Fibroblast of lung (primary cell): ENCODE measurements around the gene FXYD4.

Experiments used
- EZH2 ChIP-seq: IDR thresholded peaks from 2 replicates; pipeline ENCODE4 v1.5.1; 2012; ENCODE audit warnings: low read length, control low read depth, mild to moderate bottlenecking; ENCODE audit errors: missing control alignments
- TF ChIP-seq, protein P1 (sequence below), 2 donors: IDR thresholded peaks in 1 of 2; conservative IDR thresholded peaks in 1 of 2; 1 replicate in 1 of 2; 2 replicates in 1 of 2; pipeline ENCODE4 v1.5.1; 2011 to 2012; ENCODE audit warnings: low read length in 2 of 2, control low read depth in 1 of 2, inconsistent platforms in 1 of 2, low read depth in 1 of 2, mild to moderate bottlenecking in 1 of 2

DNA sequence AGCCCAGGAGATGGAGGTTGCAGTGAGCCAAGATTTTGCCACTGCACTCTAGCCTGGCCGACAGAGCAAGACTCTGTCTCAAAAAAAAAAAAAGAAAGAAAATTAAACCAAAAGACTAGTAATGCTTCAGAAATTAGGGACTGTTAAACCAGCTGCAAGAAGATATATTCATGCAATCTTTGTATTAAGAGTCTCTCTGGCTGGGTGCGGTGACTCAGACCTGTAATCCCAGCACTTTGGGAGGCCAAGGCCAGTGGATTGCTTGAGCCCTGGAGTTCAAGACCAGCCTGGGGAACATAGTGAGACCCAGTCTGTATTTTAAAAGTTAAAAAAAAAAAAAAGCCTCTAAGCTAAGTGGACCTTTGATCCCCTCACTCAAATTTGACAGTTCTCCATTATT, 40.1 kb downstream of the FXYD4 start:
- TF ChIP-seq, protein P1, sequence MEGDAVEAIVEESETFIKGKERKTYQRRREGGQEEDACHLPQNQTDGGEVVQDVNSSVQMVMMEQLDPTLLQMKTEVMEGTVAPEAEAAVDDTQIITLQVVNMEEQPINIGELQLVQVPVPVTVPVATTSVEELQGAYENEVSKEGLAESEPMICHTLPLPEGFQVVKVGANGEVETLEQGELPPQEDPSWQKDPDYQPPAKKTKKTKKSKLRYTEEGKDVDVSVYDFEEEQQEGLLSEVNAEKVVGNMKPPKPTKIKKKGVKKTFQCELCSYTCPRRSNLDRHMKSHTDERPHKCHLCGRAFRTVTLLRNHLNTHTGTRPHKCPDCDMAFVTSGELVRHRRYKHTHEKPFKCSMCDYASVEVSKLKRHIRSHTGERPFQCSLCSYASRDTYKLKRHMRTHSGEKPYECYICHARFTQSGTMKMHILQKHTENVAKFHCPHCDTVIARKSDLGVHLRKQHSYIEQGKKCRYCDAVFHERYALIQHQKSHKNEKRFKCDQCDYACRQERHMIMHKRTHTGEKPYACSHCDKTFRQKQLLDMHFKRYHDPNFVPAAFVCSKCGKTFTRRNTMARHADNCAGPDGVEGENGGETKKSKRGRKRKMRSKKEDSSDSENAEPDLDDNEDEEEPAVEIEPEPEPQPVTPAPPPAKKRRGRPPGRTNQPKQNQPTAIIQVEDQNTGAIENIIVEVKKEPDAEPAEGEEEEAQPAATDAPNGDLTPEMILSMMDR (conservative IDR thresholded peaks at IDR 0.05 in 1 of 2, IDR thresholded peaks at IDR 0.05 in 1 of 2; ENCODE audit: low read depth in 1 of 2, low read length in 2 of 2), result no peak
- TF ChIP-seq EZH2, result no peak
